ENCODE data around the gene RNF125.
"Not testable (repeated sequence)": the region's sequence is repeated elsewhere in the genome, so short reads cannot be mapped to it uniquely, and the experiment has no call there.

Gene RNF125

DNA sequence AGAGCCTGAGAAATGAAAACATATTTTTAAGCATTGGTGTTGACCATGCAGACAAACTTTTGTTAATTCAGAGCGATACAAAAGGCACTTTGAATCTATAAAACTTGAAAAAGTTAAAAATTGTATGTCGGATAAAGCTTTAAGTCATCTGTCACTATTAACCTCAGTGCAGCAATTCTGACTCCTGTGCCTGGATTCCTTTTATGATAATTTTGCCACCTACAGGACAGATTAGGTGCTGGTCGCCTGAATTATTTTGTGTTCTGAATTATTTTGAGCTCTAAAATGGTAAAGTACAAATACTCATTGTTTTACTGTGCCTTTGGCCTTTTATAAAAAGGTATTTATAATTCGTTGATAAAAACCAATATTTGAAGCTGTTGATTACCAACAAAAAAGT, 53.7 kb downstream of the RNF125 start:
- Mint-ChIP-seq H3K9me3 (no peaks in the 10 kb centered on the region), H3K27me3 (ENCODE audit: low read depth) (no peaks in the 10 kb centered on the region), H3K27ac (no peak overlapping the region), H3K4me1 (no peaks in the 10 kb centered on the region), H3K4me3 (no peak overlapping the region), H3K36me3 (ENCODE audit: low read depth) (no peaks in the 10 kb centered on the region)
- peak; percentile 32 to 44 (median 34) for TF ChIP-seq CTCF (IDR thresholded peaks at IDR 0.05; ENCODE audit: unreplicated experiment in 3 of 3)

GRCh38 chr18:32074206-32074605, 55.6 kb downstream of the RNF125 start:
- no peak for TF ChIP-seq CTCF (IDR thresholded peaks at IDR 0.05; ENCODE audit: unreplicated experiment in 3 of 3)
- Mint-ChIP-seq H3K4me1 (no peaks in the 10 kb centered on the region), H3K27ac (no peak overlapping the region), H3K4me3 (no peak overlapping the region), H3K27me3 (ENCODE audit: low read depth) (no peaks in the 10 kb centered on the region), H3K36me3 (ENCODE audit: low read depth) (no peaks in the 10 kb centered on the region), H3K9me3 (no peaks in the 10 kb centered on the region)

DNA sequence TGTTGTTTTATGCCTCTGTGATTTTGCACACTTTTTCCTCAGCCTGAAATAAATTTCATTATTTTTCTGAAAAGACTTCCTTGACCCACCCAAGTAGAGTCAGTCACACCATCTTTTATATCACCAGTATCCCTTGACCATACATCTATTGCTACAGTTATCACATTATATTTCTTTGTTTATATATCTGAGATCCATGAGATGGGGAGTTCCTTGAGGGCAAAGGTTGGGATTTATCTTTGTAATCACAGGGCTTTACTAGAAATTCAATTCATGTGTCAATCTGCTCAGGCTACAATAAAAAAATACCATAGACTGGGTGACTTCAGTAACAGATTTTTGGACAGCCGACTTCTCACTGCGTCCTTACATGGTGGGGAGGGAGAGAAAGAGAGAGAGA, 60.2 kb downstream of the RNF125 start:
- Mint-ChIP-seq H3K9me3 (no peaks in the 10 kb centered on the region), H3K27ac (no peak overlapping the region), H3K36me3 (ENCODE audit: low read depth) (no peaks in the 10 kb centered on the region), H3K4me3 (no peak overlapping the region), H3K27me3 (ENCODE audit: low read depth) (peaks cover 5% of the 10 kb centered on the region), H3K4me1 (no peaks in the 10 kb centered on the region)
- TF ChIP-seq CTCF (IDR thresholded peaks at IDR 0.05; ENCODE audit: unreplicated experiment in 3 of 3), result no peak

- H3K27me3 Mint-ChIP-seq (ENCODE audit: low read depth), result peaks cover 5% of the 10 kb centered on the region
- no peaks in the 10 kb centered on the region for H3K36me3 Mint-ChIP-seq (ENCODE audit: low read depth)
- TF ChIP-seq CTCF (IDR thresholded peaks at IDR 0.05; ENCODE audit: unreplicated experiment in 3 of 3), result no peak
- H3K9me3 Mint-ChIP-seq, result no peaks in the 10 kb centered on the region
- no peak overlapping the region for H3K4me3 Mint-ChIP-seq
- no peak overlapping the region for H3K27ac Mint-ChIP-seq
- peaks cover 15% of the 10 kb centered on the region for H3K4me1 Mint-ChIP-seq
Observed at GRCh38 chr18:32081881-32082280, 63.3 kb downstream of the RNF125 start.

DNA sequence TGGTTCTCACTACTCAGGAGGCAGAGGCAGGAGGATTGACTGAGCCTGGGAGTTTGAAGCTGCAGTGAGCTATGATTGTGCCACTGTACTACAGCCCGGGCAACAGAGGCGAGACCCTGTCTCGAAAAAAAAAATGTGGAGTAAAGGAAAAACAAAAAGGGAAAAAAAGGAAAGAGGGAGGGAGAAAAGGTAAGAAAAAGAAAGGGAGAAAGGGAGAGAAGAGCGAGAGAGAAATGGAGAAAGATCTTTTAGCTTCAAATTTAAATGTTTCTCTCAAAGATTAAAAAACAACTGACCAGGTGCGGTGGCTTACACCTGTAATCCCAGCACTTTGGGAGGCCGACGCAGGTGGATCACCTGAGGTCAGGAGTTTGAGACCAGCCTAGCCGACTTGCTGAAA, 65.2 kb downstream of the RNF125 start:
- Mint-ChIP-seq H3K36me3 (ENCODE audit: low read depth) (no peaks in the 10 kb centered on the region), H3K4me1 (peaks cover 15% of the 10 kb centered on the region), H3K27me3 (ENCODE audit: low read depth) (peaks cover 5% of the 10 kb centered on the region), H3K9me3 (no peaks in the 10 kb centered on the region), H3K27ac (no peak overlapping the region), H3K4me3 (no peak overlapping the region)
- TF ChIP-seq CTCF (IDR thresholded peaks at IDR 0.05; ENCODE audit: unreplicated experiment in 3 of 3), result no peak

GRCh38 chr18:32086881-32087280, 68.3 kb downstream of the RNF125 start:
- no peak for TF ChIP-seq CTCF (IDR thresholded peaks at IDR 0.05; ENCODE audit: unreplicated experiment in 3 of 3)
- H3K9me3 Mint-ChIP-seq, result no peaks in the 10 kb centered on the region
- H3K36me3 Mint-ChIP-seq (ENCODE audit: low read depth), result no peaks in the 10 kb centered on the region
- peaks cover 15% of the 10 kb centered on the region for H3K4me1 Mint-ChIP-seq
- peaks cover 5% of the 10 kb centered on the region for H3K27me3 Mint-ChIP-seq (ENCODE audit: low read depth)
- H3K27ac Mint-ChIP-seq, result no peak overlapping the region
- H3K4me3 Mint-ChIP-seq, result no peak overlapping the region

- Mint-ChIP-seq H3K27ac (peak overlapping the region in 1 of 3 experiments; percentile 66), H3K4me3 (peak overlapping the region; percentile 48 to 57 (median 50)), H3K4me1 (peaks cover 25% of the 10 kb centered on the region), H3K36me3 (ENCODE audit: low read depth) (peaks cover 21% of the 10 kb centered on the region)
- H3K27me3 Mint-ChIP-seq (ENCODE audit: low read depth); H3K9me3 Mint-ChIP-seq: not testable (repeated sequence)
Observed at GRCh38 chr18:32090831-32091230, 72.2 kb downstream of the RNF125 start.

Measured in nephron (organoid).